ENCODE data around the gene IL31RA. TPM values are rescaled to one million over a fixed set of nuclear protein-coding genes. Genes with fewer than 3 reads are reported as not detected.
A peak's percentile ranks its signal among the peaks of the same experiment; 100 is the strongest.

IL31RA gene
- total and polyA plus RNA-seq, 2 of the 13 experiments (the other 11 are each of a cell fraction or from before 2014, with no cell fraction given) = not detected

DNA sequence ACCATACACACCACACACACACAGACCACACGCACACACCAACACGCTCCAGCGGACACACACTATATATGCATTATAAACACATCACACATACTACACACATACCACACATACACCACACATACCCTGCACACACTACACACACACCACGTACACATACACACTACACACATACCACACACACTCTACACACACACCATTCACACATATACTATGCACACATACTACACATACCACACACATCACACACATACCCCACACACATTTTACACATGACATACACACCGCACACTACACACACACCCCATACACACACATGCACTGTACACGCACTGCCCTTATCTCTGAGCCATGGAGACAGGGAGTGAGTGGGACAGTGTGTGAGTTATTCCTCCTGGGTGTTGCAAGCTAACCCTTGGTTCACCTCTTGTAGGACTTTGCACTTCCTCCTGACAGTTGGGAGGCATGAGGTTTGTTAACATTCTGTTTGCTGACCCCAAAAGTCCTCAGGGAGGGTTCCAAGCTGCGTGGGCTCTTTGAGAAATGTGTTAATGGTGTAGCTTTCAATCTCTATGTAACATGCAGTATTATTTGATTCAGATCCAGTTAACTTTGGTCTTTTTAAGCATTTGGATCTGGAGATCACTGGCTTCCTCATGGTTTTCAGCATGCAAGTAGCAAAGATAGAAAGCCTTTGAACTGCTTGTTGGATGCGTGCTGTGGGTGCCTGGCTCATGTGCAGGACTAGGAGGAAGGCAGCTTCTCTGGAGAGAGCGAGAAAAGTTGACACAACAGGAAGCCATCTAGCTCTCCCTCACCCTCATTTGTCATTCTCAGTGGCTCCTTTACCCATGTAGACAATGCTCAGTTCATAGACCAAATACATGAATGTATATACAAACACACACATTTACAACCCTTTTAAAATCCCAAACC lies 13.7 kb downstream of the IL31RA start:
- ATAC-seq (peak; percentile 74), DNase-seq (ENCODE audit: low spot score) (peak; percentile 63), FAIRE-seq (peak; percentile 89)
- in situ Hi-C loops (cut with HindIII; ENCODE audit: extremely low pct_ligation_motif_present, low pct_unique_long_range_greater_than_20kb) (no loop called here), intact Hi-C loops (cut with micrococcal nuclease; ENCODE audit: unreplicated experiment) (no loop called here)
- H3K4me1 ChIP-seq (ENCODE audit: insufficient read depth, low read length) = peaks cover 51% of the 10 kb centered on the region
- H3K9ac ChIP-seq (ENCODE audit: insufficient read depth, low read depth, low read length) = no peak overlapping the region
- no peaks in the 10 kb centered on the region for H3K79me2 ChIP-seq (ENCODE audit: insufficient read depth, low read length)
- H3K27ac ChIP-seq (ENCODE audit: extremely low read length, insufficient read depth, low read length) = no peak overlapping the region
- ChIA-PET CTCF (ENCODE audit: low intra/inter-chr PET ratio, low total read pairs) (no interaction called here), POLR2A (no interaction called here)
- no TSS peak for BruUV-seq (replicated peaks)
- H3K4me3 ChIP-seq (replicated peaks in 1 of 3; ENCODE audit: insufficient read depth in 1 of 3, low read depth in 2 of 3, low read length in 3 of 3) = no peak overlapping the region
- H4K20me1 ChIP-seq (ENCODE audit: insufficient read depth, low read length) = no peaks in the 10 kb centered on the region
- H3K4me2 ChIP-seq (ENCODE audit: low read depth, low read length) = peak overlapping the region; percentile 48
- H2AFZ ChIP-seq (ENCODE audit: low read length) = no peak overlapping the region
- H3K27me3 ChIP-seq (ENCODE audit: control insufficient read depth in 1 of 2, insufficient read depth in 2 of 2, low read length in 2 of 2) = no peaks in the 10 kb centered on the region
- H3K36me3 ChIP-seq (replicated peaks in 1 of 2; ENCODE audit: control insufficient read depth in 1 of 2, insufficient read depth in 2 of 2, low read length in 2 of 2) = no peaks in the 10 kb centered on the region
- WGBS (ENCODE audit: low lambda C conversion rate) = 43% methylated on average over 9 of the region's 9 CpGs
- no peaks in the 10 kb centered on the region for H3K9me3 ChIP-seq (ENCODE audit: low read length)
- peak; percentile 36; the same call in 1 of the 2 replicates for TF ChIP-seq ZNF567 (CRISPR knock-in tag; IDR thresholded peaks at IDR 0.05; ENCODE audit: borderline replicate concordance)
- TF ChIP-seq, protein P1, sequence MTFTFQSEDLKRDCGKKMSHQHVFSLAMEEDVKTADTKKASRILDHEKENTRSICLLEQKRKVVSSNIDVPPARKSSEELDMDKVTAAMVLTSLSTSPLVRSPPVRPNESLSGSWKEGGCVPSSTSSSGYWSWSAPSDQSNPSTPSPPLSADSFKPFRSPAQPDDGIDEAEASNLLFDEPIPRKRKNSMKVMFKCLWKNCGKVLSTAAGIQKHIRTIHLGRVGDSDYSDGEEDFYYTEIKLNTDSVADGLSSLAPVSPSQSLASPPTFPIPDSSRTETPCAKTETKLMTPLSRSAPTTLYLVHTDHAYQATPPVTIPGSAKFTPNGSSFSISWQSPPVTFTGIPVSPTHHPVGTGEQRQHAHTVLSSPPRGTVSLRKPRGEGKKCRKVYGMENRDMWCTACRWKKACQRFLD (CRISPR knock-in tag; IDR thresholded peaks at IDR 0.05; ENCODE audit: borderline replicate concordance) = no peak
- no peak for TF ChIP-seq TCF7L2 (IDR thresholded peaks at IDR 0.05; ENCODE audit: low read depth, low read length)
- peak; percentile 67 for TF ChIP-seq NR2F6 (IDR thresholded peaks at IDR 0.05)
- peak; percentile 80 for TF ChIP-seq NR2F6 (CRISPR knock-in tag; IDR thresholded peaks at IDR 0.05)
- peak; percentile 38 for TF ChIP-seq TEAD3 (CRISPR knock-in tag; optimal IDR thresholded peaks at IDR 0.05; ENCODE audit: borderline replicate concordance)
- peak; percentile 96 for TF ChIP-seq TRIM24 (CRISPR knock-in tag; IDR thresholded peaks at IDR 0.05)
- TF ChIP-seq ZNF589 (CRISPR knock-in tag; conservative IDR thresholded peaks at IDR 0.05) = no peak
- TF ChIP-seq, protein P2, sequence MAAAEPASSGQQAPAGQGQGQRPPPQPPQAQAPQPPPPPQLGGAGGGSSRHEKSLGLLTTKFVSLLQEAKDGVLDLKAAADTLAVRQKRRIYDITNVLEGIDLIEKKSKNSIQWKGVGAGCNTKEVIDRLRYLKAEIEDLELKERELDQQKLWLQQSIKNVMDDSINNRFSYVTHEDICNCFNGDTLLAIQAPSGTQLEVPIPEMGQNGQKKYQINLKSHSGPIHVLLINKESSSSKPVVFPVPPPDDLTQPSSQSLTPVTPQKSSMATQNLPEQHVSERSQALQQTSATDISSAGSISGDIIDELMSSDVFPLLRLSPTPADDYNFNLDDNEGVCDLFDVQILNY (CRISPR knock-in tag; conservative IDR thresholded peaks at IDR 0.05) = no peak
- TF ChIP-seq ZNF207 (IDR thresholded peaks at IDR 0.05; ENCODE audit: borderline replicate concordance) = peak; percentile 73; the same call in 1 of the 2 replicates
- TF ChIP-seq, protein P3, sequence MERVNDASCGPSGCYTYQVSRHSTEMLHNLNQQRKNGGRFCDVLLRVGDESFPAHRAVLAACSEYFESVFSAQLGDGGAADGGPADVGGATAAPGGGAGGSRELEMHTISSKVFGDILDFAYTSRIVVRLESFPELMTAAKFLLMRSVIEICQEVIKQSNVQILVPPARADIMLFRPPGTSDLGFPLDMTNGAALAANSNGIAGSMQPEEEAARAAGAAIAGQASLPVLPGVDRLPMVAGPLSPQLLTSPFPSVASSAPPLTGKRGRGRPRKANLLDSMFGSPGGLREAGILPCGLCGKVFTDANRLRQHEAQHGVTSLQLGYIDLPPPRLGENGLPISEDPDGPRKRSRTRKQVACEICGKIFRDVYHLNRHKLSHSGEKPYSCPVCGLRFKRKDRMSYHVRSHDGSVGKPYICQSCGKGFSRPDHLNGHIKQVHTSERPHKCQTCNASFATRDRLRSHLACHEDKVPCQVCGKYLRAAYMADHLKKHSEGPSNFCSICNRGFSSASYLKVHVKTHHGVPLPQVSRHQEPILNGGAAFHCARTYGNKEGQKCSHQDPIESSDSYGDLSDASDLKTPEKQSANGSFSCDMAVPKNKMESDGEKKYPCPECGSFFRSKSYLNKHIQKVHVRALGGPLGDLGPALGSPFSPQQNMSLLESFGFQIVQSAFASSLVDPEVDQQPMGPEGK (CRISPR knock-in tag; IDR thresholded peaks at IDR 0.05) = peak; percentile 42; the same call in 1 of the 2 replicates
- peak; percentile 41; the same call in 1 of the 2 replicates for TF ChIP-seq ZNF816 (CRISPR knock-in tag; IDR thresholded peaks at IDR 0.05; ENCODE audit: borderline replicate concordance)

All from HepG2 (cell line).